GM12875 (cell line): Measurements from ENCODE around the gene CELF5.

ENCODE experiments used
- H3K4me3 ChIP-seq: one replicate; pipeline ENCODE4 v1.5.1; 2011; ENCODE audit warnings: low read depth, low read length, control low read depth
- CTCF ChIP-seq: IDR thresholded peaks from 2 replicates; pipeline ENCODE4 v1.5.1; 2011; ENCODE audit warnings: low read depth, mild to moderate bottlenecking, control low read depth, inconsistent platforms, low read length, moderate library complexity, borderline replicate concordance; ENCODE audit not compliant: insufficient read depth

CELF5 gene

DNA sequence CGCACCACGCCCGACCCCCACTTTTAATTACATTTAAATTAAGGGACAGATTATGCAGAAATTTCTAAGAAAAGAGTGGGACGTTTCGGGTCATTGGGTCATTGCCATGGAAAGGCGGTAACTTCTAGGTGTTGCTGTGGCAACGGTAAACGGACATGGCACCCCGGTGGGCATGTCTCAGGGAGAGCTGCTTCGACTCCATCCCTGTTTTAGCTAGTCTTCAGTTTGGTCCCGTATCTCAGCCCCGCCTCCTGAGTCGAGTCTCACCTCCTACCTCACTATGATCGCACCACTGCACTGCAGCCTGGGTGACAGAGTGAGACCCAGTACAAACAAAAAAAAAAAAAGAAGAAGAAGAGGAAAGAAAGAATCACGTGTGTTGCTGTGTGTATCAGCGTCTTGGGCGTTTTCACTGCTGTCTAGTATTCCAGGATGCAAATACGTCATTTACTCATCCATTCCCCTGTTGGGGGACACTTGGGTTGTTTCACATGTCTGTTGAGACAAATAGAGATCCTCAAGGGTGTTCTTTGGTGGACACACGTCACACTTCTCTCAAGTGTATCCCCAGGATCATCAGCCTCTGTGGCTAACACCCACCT is 41.7 kb downstream of the CELF5 start:
- no peak for TF ChIP-seq CTCF
- H3K4me3 ChIP-seq: no peak overlapping the region

- TF ChIP-seq CTCF: no peak
- no peak overlapping the region for H3K4me3 ChIP-seq
These were observed 42.5 kb downstream of the CELF5 start for GRCh38 chr19:3266792-3267514.

- H3K4me3 ChIP-seq: no peak overlapping the region
- no peak for TF ChIP-seq CTCF
These were observed 43.9 kb downstream of the CELF5 start for GRCh38 chr19:3268326-3268725.

DNA sequence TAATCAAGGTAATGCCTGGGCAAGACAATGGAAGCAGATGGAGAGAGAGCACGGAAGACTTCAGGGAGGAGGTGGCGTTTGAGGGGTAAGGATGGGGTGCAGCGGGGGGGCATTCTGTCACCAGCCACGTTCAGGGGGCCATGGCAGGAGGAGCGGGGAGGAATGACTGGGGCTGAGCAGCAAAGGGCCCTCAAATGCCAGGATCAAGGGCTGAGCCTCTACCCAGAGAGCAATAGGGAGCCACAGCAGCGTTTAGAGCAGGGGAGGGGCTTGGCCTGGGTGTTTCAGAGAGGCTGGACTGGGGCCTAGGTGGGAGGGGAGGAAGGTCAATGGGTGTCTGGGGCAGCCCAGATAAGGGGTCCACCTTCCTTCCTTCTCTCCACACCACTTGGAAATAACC is 44.3 kb downstream of the CELF5 start:
- TF ChIP-seq CTCF: no peak
- H3K4me3 ChIP-seq: no peak overlapping the region

DNA sequence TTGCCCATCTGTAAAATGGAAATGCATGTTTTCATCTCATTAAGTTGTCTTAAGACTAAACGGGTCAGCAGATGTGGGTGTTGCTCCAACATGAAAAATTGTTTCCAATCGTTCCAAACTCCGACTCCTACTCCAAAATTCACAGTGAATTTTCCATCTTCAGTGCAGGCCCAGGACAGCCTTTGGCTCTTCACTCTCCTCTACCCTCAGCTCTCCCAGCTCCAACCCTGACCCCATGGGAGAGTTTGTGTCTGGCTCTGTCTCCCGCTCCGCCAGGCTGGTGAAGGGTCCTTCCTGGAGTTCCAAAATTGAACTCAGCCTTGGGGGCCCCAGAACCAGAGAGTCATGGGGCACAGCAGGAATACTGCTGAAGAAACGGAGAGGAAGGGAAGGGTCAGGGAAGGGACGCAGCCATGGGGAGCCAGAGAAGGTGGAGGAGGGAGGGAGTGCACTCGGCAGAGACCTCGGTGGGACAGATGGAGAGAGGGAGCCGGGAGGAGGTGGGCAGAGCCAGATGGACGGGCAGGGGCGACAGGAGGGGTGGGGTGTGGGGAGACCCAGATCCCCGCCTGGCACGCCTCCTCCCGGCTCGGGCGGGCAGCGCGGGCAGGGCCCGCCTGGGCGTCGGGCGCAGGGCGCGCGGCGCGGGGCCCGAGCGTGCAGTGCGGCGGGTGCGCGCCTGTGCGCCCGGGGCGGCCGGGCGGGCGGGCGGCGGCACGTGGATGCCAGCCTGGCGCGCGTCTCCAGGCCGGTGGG is 45.6 kb downstream of the CELF5 start:
- H3K4me3 ChIP-seq: no peak overlapping the region
- TF ChIP-seq CTCF: no peak

- H3K4me3 ChIP-seq: no peak overlapping the region
These were observed 46.4 kb downstream of the CELF5 start for GRCh38 chr19:3270902-3271301.

More at GRCh38 chr19:3270902-3271301, 46.4 kb downstream of the CELF5 start:
- no peak for TF ChIP-seq CTCF
